ENCODE results near the gene SLC35F1. TPM values are rescaled to one million over a fixed set of nuclear protein-coding genes. Genes with fewer than 3 reads are reported as not detected.

Gene SLC35F1
- total and polyA plus RNA-seq, 10 of the 15 experiments (the other 5 are each of a cell fraction or from before 2014, with no cell fraction given): 0.01 TPM; not detected in 9

DNA sequence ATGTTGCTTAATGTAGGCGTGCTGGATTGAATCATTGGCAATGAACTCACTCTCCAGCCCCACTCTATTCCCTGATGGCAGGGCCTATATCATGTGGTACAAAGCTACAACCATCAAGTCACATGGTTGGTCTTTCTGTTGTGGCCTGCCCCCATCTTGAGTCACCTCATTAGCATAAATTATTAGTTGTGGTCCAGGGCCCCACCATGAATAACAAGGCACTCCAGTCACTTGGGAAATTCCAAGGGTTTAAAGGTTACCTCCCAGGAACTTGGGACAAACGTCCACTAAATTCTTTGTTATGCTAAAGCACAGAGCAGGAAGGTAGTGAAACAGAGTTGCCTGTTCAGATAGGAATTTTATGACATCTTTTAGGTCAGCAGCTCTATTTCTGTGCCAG lies 193.7 kb downstream of the SLC35F1 start:
- in situ Hi-C loops (cut with MboI): no loop called here
- intact Hi-C loops (cut with micrococcal nuclease; ENCODE audit: unreplicated experiment): no loop called here
- Histone ChIP-seq H3K9me3 (replicated peaks; ENCODE audit: control insufficient read depth, insufficient read depth, low read length) (no peaks in the 10 kb centered on the region), H3K4me3 (no peak overlapping the region), H3K4me1 (ENCODE audit: control insufficient read depth, insufficient read depth, low read length) (no peaks in the 10 kb centered on the region), H3K27me3 (replicated peaks in 1 of 2; ENCODE audit: control insufficient read depth in 2 of 2, insufficient read depth in 2 of 2, low read length in 1 of 2) (no peaks in the 10 kb centered on the region), H3K27ac (ENCODE audit: control insufficient read depth, insufficient read depth) (no peak overlapping the region), H3K9ac (ENCODE audit: control insufficient read depth, insufficient read depth, low read length) (no peak overlapping the region), H3K36me3 (ENCODE audit: control insufficient read depth in 2 of 2, insufficient read depth in 2 of 2, low read length in 1 of 2) (no peaks in the 10 kb centered on the region), H3K4me2 (ENCODE audit: control insufficient read depth, insufficient read depth) (no peak overlapping the region), H2AFZ (ENCODE audit: control insufficient read depth, low read depth, low read length) (no peak overlapping the region), H4K20me1 (ENCODE audit: control insufficient read depth, insufficient read depth) (no peaks in the 10 kb centered on the region), H3K79me2 (ENCODE audit: control insufficient read depth, insufficient read depth, low read length) (no peaks in the 10 kb centered on the region)
- FAIRE-seq: no peak
- ChIA-PET CTCF (interaction anchor here (1.4 kb wide), 1 partner anchor 21 kb away, joined by 3 read pairs; no protein-coding TSS in a partner anchor), POLR2A (no interaction called here), SMC1A (ENCODE audit: uncharacterized antibody, unreplicated experiment) (no interaction called here), RAD21 (ENCODE audit: unreplicated experiment) (no interaction called here)
- TF ChIP-seq CHD4 (IDR thresholded peaks at IDR 0.05) (no peak), PML (IDR thresholded peaks at IDR 0.05; ENCODE audit: low read length) (no peak), SP1 (IDR thresholded peaks at IDR 0.05; ENCODE audit: low read depth, low read length) (no peak), MYB (IDR thresholded peaks at IDR 0.05; ENCODE audit: borderline replicate concordance, low read depth, low read length) (no peak), CBFB (IDR thresholded peaks at IDR 0.05; ENCODE audit: low read depth) (no peak), NFIC (IDR thresholded peaks at IDR 0.05; ENCODE audit: low read depth, low read length) (no peak)
- TF ChIP-seq, protein P1, sequence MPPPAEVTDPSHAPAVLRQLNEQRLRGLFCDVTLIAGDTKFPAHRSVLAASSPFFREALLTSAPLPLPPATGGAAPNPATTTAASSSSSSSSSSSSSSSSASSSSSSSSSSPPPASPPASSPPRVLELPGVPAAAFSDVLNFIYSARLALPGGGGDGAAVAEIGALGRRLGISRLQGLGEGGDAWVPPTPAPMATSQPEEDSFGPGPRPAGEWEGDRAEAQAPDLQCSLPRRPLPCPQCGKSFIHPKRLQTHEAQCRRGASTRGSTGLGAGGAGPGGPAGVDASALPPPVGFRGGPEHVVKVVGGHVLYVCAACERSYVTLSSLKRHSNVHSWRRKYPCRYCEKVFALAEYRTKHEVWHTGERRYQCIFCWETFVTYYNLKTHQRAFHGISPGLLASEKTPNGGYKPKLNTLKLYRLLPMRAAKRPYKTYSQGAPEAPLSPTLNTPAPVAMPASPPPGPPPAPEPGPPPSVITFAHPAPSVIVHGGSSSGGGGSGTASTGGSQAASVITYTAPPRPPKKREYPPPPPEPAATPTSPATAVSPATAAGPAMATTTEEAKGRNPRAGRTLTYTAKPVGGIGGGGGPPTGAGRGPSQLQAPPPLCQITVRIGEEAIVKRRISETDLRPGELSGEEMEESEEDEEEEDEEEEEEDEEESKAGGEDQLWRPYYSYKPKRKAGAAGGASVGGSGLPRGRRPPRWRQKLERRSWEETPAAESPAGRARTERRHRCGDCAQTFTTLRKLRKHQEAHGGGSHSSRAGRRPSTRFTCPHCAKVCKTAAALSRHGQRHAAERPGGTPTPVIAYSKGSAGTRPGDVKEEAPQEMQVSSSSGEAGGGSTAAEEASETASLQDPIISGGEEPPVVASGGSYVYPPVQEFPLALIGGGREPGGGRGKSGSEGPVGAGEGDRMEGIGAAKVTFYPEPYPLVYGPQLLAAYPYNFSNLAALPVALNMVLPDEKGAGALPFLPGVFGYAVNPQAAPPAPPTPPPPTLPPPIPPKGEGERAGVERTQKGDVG (CRISPR knock-in tag; IDR thresholded peaks at IDR 0.05): no peak
- BruUV-seq (replicated peaks): no TSS peak
- WGBS (ENCODE audit: insufficient coverage, insufficient replicate concordance, low lambda C conversion rate, missing lambda C conversion rate): 8% methylated on average over 2 of the region's 2 CpGs
- no peak for ATAC-seq
- no peak for DNase-seq (ENCODE audit: low read depth, low spot score)
